Left kidney (tissue), 2 donors: ENCODE data around the gene OR8B12. TPM values are rescaled to one million over a fixed set of nuclear protein-coding genes. Genes with fewer than 3 reads are reported as not detected.
"Not testable (repeated sequence)": the region's sequence is repeated elsewhere in the genome, so short reads cannot be mapped to it uniquely, and the experiment has no call there.

Experiments
- DNase-seq: peaks from one replicate; pipeline ENCODE4 v3.0.0-alpha.2; 2013
- polyA plus RNA-seq: library from polyadenylated mRNA; unstranded; fragments of 120-200 nt; gene quantifications from one replicate; pipeline ENCODE4 v1.2.1, GENCODE V29; 2013; ENCODE audit not compliant: insufficient read length

Gene OR8B12
- polyA plus RNA-seq, 1 donor, result not detected

- DNase-seq, result no peak
These were observed 23.0 kb downstream of the OR8B12 start for GRCh38 chr11:124520550-124520854.

- peak; percentile 0 for DNase-seq
These were observed 23.5 kb downstream of the OR8B12 start for GRCh38 chr11:124519850-124520549.

GRCh38 chr11:124518989-124519451, 24.4 kb downstream of the OR8B12 start:
- no peak for DNase-seq

GRCh38 chr11:124517314-124517713, 26.1 kb downstream of the OR8B12 start:
- no peak for DNase-seq

- not testable (repeated sequence) for DNase-seq
These were observed 28.8 kb downstream of the OR8B12 start for GRCh38 chr11:124514675-124515074.

- no peak for DNase-seq
These were observed 29.3 kb downstream of the OR8B12 start for GRCh38 chr11:124514131-124514530.

GRCh38 chr11:124511745-124512144, 31.7 kb downstream of the OR8B12 start:
- DNase-seq, result no peak

- DNase-seq, result no peak
These were observed 33.2 kb downstream of the OR8B12 start for GRCh38 chr11:124510279-124510678.

- no peak for DNase-seq
These were observed 43.7 kb downstream of the OR8B12 start for GRCh38 chr11:124499711-124500110.

GRCh38 chr11:124493016-124493655, 50.3 kb downstream of the OR8B12 start:
- DNase-seq, result no peak

Other genes with a start within 250 kb of the OR8B12 start
- gene OR8D1, start 229.7 kb downstream of the OR8B12 start, polyA plus RNA-seq, result not detected
- not detected for gene OR8D2, start 223.5 kb downstream of the OR8B12 start, polyA plus RNA-seq
- not detected for gene OR8B2, start 159.2 kb downstream of the OR8B12 start, polyA plus RNA-seq
- gene OR8B3, start 144.6 kb downstream of the OR8B12 start, polyA plus RNA-seq, result not detected
- gene OR8B4, start 118.8 kb downstream of the OR8B12 start, polyA plus RNA-seq, result not detected
- gene OR8B8, start 98.0 kb downstream of the OR8B12 start, polyA plus RNA-seq, result not detected
- 0.05 TPM for gene OR8A1, start 26.3 kb upstream of the OR8B12 start, polyA plus RNA-seq
- not detected for gene PANX3, start 67.8 kb upstream of the OR8B12 start, polyA plus RNA-seq
- gene TBRG1, start 79.2 kb upstream of the OR8B12 start, polyA plus RNA-seq, result 38.8 TPM
- 31.5 TPM for gene SIAE, start 130.1 kb upstream of the OR8B12 start, polyA plus RNA-seq
- 25.3 TPM for gene SPA17, start 130.2 kb upstream of the OR8B12 start, polyA plus RNA-seq
- 13.6 TPM for gene NRGN, start 196.3 kb upstream of the OR8B12 start, polyA plus RNA-seq
- gene VSIG2, start 208.6 kb upstream of the OR8B12 start, polyA plus RNA-seq, result 8.5 TPM
- gene ESAM, start 218.6 kb upstream of the OR8B12 start, polyA plus RNA-seq, result 55.2 TPM